HG02642 (cell line): ENCODE measurements around the gene CAPNS2.
"Not testable (repeated sequence)": the region's sequence is repeated elsewhere in the genome, so short reads cannot be mapped to it uniquely, and the experiment has no call there.

Experiments used
- ATAC-seq: cut with Tn5 transposase; IDR thresholded peaks from one replicate; pipeline ENCODE4 v1.9.1; 2021; ENCODE audit warnings: mild to moderate bottlenecking; ENCODE audit not compliant: unreplicated experiment, poor library complexity

Gene CAPNS2

GRCh38 chr16:55565086-55565485, 1.4 kb upstream of the CAPNS2 start:
- ATAC-seq = no peak

GRCh38 chr16:55567382-55567781, 898 bp downstream of the CAPNS2 start:
- no peak for ATAC-seq

- ATAC-seq = no peak
Observed at GRCh38 chr16:55568207-55568606, 1.7 kb downstream of the CAPNS2 start.

GRCh38 chr16:55569025-55569424, 2.5 kb downstream of the CAPNS2 start:
- no peak for ATAC-seq

GRCh38 chr16:55570159-55570558, 3.7 kb downstream of the CAPNS2 start:
- no peak for ATAC-seq

GRCh38 chr16:55571191-55571897, 4.9 kb downstream of the CAPNS2 start:
- ATAC-seq = no peak

GRCh38 chr16:55572439-55572838, 6.0 kb downstream of the CAPNS2 start:
- no peak for ATAC-seq

GRCh38 chr16:55574811-55575210, 8.3 kb downstream of the CAPNS2 start:
- no peak for ATAC-seq

GRCh38 chr16:55575496-55575895, 9.0 kb downstream of the CAPNS2 start:
- no peak for ATAC-seq

GRCh38 chr16:55576384-55576783, 9.9 kb downstream of the CAPNS2 start:
- ATAC-seq = no peak

GRCh38 chr16:55577887-55578286, 11.4 kb downstream of the CAPNS2 start:
- ATAC-seq = no peak

- ATAC-seq = no peak
Observed at GRCh38 chr16:55585631-55586030, 19.1 kb downstream of the CAPNS2 start.

GRCh38 chr16:55588799-55589198, 22.3 kb downstream of the CAPNS2 start:
- ATAC-seq = no peak

GRCh38 chr16:55592306-55592705, 25.8 kb downstream of the CAPNS2 start:
- no peak for ATAC-seq

- no peak for ATAC-seq
Observed at GRCh38 chr16:55597928-55598327, 31.4 kb downstream of the CAPNS2 start.

- no peak for ATAC-seq
Observed at GRCh38 chr16:55605754-55606336, 39.4 kb downstream of the CAPNS2 start.

GRCh38 chr16:55613613-55614335, 47.3 kb downstream of the CAPNS2 start:
- ATAC-seq = no peak

GRCh38 chr16:55615071-55615470, 48.6 kb downstream of the CAPNS2 start:
- no peak for ATAC-seq

- ATAC-seq = not testable (repeated sequence)
Observed at GRCh38 chr16:55615670-55616069, 49.2 kb downstream of the CAPNS2 start.
